Measurements from ENCODE around the gene STIMATE.

Gene STIMATE

DNA sequence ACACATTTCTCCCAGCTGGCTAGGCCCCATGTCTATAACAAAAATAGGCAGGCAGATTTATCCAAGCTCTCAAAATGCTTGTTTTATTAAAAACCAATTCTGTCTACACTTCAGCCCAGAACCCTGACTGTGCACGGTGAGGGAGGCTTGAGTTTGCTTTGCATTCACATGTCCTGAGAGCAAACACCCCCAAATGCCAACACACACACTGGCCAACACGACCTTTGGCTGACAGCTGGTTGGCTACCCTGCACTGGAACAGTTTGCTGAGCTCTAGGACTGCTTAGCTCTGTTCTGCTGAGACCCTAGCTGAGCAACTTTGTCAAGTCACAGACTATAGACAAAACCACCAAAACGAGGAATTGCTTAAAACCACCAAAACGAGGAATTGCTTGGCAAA, 3.6 kb downstream of the STIMATE start:
- DNase-seq (ENCODE audit: low spot score) = peak; percentile 32

DNA sequence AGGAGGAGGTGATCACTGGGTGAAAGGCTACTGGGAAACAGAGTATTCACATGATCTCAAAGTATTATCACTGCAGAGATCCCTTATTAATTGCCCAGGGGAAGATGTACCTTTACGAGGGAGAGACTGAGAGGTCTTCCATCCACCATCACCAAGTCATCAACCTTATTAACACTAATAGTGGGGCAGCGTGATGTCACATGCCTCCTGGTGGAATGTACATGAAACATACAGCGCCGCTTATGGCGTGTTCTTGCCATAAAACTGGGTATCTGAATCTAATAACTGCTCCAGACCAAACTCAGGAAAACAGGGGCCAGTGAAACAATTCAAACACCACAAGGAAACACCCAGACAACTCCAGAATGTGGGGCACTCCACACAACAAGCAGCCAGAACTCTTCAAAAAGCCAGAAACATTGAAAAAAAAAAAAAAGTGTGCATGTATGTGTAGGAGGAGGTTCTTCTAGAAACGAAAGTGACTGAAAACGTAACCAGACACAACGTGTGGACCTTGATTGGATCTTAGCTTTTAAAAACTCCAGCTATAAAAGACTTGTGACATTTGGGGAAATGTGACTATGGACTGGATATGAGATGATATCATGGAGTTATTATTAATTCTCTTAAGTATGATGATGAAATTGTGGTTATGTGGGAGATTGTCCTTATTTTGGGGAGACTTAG, 4.6 kb downstream of the STIMATE start:
- no peak for DNase-seq (ENCODE audit: low spot score)

DNA sequence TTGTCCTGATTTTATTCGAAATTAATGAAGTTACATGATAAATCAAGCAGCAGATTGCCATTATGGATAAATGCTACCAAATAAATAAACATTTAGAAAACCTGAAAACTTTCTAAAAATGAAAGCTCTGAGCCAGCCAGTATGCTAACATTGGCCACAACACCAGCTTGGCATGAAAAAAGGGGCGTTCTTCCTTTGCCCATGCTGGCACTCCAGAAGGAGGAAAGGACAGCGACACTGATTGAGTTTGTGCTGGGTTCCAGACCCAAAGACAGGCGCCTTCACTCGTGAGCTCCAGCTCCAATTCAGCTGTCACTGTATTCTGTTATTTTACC, 5.1 kb downstream of the STIMATE start:
- DNase-seq (ENCODE audit: low spot score) = peak; percentile 28

DNA sequence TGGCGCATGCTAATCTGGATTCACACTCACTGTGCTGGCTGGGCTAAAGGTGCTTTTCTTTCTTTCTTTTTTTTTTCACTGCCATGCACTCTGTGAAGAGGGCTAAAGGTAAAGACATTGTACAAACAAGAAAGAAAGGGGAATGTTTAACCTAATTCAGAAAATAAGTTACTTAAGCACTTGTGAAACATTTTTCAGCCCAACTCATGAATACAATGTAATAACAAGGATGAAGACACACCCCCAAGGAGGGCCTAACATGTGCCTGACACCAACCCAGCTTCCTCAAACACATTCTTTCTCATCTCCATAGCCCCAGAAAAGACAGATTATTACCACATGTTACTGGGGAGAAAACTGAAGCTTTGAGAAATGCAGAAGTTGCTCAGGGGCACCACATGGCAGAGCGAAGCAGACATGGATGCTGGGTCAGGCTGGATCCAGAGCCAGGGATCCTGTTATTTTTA, 5.7 kb downstream of the STIMATE start:
- peak; percentile 53 for DNase-seq (ENCODE audit: low spot score)

DNA sequence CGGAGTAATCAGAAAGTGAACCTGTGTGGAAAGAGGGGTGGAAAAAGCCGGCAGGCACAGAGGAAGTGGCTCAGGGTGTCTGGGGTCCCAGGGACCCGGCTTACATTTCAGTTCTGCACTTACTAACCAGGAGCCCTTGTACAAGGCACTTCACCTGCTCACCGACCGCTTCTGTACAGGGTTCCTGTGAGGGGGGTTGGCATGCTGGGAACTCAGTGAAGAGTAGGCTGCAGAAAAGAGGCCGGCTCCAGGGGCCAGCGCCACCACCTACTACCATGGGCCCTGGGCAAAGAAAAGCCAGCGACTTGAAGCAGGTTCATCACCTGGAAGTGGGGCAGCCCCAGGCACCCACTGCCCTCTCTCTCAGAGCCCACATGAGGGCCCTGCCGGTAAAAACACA, 6.2 kb downstream of the STIMATE start:
- DNase-seq (ENCODE audit: low spot score) = no peak

DNA sequence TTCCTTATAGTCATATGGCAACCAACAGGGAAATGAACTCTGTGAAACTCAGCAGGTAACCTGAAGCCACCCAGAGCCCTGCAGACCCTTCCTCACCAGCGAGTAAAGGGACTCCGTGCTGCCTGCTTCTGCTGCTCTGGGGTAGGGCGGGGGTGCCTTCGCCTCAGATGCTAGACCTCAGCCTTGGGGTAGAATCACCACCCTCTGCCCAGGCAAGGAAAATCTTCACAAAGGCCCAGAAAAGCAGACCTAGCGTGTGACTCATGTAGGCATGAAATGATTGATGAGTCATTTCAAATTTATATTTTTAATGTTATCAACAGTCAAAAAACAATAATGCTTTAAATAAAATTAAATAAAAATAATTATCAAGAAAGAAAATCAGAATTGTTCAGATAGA, 6.6 kb downstream of the STIMATE start:
- no peak for DNase-seq (ENCODE audit: low spot score)

DNA sequence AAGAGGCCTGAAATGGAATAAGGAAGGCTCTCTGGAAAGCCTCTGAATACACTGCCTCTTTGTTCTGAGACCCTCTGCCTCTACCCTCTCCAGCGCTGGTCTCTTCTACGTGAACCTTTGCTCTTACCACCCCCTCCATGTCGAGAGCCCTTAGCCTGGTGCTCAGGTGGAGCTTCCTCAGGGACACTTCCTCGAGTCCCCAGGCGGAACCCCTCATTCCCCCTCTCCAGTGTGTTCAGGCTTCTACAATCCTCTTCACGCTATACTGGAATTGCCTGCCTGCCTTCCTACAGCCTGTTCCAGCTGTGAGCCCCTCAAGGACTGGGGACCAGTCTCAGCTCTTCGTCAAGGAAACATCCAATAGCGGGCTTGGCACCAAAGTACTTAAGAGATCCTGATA, 7.4 kb downstream of the STIMATE start:
- no peak for DNase-seq (ENCODE audit: low spot score)

DNA sequence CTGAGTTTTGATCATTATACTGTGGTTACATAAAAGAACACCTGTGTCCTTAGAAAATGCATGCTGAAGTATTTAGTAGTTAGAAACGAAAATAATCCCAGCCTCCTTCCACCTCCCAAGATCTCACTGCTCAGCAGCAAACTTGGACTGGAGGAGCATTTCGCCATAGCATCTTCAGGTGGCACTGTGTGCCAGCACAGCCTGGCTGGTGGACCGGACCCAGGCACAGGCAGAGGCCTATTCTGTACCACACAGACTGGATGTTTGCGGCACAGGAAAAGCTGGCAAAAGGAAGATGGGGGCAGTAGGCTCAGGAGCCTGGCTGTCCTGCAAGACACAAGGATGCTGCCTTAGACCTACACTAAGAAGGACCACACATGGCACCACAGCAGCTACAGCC, 10.2 kb downstream of the STIMATE start:
- DNase-seq (ENCODE audit: low spot score) = no peak

DNA sequence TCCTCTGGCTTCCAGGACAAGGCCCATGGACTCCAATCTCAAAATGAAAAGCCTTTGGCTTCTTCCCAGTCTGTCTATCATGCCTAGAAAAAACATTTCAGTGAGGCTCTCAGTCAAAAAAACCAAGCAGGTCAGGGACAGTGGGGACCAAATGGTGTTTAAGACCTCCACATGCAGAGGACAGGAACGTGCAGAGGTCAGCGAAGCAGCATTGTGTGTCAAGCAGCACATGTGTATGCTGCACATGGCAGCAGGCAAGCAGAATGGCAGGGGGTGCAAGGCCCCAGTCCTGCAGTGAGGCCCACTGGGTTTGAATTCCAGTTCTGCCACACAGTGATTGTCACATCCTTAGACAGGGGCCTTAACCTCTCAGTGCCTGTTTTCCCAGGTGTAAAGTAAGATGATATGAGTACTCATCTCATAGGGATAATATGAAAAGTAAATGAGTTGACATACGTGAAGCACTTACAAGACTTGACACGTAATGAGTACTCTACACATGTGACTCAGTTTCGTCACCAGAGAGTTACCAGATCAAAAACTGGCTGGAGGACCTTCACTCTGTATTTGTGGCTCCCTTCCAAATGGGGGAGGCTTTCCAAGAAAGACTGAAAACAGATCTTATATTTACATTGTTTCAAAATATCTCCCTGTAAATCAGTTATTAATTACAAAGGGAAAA, 11.2 kb downstream of the STIMATE start:
- DNase-seq (ENCODE audit: low spot score) = no peak

DNA sequence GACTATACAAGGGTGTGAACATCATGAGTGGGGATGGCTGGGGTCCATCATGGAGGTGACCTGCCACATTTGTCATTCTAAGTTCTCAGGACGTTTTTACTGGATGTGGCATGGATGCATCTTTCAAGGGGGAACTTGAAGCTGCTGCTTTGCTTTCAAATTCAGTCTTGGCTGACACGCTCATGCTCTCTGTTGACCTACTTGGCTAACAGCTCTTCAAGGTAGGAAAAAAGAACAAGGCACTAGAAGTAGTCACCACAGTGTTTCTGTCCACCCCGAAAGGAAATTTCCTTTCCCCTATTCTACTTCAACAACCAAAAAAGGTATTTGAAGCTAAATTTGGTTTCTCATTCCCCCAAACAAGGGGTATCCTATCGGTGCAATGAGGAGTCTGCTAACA, 15.0 kb downstream of the STIMATE start:
- DNase-seq (ENCODE audit: low spot score) = no peak

DNA sequence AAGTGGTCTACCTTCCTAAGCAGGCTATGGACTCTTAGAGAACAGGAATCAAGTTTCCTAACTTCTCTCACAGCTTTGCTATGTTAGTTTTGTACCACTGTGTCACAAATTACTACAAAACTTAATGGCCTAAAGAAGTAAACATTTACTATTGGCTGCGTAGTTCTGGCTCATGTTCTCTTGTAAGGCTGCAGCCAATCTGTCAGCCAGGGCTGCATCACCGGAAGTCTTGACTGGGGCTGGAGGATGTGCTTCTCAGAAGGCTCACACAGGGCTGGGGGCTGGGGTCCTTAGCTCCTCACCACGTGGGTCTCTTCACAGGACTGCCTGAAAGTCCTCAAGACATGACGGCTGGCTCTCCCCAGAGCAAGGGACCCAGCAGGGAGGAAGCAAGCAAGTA, 15.5 kb downstream of the STIMATE start:
- DNase-seq (ENCODE audit: low spot score) = no peak

DNA sequence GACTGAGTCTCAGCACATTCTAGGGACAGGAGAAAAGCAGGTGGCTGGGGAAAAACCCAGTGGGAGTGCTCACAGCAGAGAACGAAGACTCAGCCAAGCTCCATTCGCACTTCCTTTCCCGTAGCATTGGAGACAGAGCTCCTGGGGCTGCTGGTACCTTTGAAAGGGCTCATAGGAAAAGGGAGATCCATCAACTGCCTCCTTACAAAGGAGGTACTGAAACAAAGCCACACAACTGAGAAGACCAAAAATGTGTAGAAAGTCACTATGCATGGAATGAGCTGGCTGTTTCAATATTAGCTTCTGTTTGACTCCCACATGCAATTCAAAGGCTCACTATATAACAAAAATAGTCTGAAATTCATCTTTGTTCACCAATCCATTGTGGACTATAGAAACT, 16.9 kb downstream of the STIMATE start:
- no peak for DNase-seq (ENCODE audit: low spot score)

DNA sequence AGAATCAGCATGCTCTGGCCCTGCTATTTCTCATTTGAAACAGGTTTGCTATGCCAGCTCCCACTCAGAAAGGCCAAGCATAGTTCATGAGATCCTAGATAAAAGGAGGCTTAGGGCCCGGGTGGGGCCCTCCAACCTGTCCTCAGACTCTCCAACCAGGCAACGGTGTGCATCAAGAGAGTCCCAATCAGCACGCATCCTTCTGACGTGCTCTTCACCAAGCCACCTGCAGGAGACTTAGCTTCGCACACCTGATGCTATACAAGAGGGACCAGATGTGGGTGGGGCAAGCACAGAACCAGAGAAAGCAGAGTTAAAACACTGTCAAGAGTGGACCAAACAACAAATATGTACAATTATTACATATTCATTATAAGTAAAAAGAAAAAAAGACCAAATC, 17.3 kb downstream of the STIMATE start:
- no peak for DNase-seq (ENCODE audit: low spot score)

DNA sequence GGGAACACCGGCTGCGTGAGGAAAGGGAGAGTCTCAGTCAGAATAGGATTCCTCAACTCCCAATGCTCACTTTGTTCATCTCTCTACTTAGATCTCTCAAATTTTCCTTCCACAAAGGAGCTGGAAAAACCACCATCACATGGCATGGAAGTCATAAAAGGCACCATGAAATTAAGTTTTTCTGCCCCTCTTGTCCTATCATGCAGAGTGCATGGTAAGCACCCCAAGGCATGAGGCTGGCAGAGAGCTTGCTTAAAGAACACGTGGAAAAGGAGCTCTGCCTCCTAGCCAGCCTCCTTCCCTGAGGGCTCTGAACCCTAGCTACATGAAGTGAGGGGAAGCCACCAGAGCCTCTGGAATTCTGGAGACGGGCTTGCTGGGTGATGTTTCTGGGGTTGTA, 17.8 kb downstream of the STIMATE start:
- DNase-seq (ENCODE audit: low spot score) = no peak

DNA sequence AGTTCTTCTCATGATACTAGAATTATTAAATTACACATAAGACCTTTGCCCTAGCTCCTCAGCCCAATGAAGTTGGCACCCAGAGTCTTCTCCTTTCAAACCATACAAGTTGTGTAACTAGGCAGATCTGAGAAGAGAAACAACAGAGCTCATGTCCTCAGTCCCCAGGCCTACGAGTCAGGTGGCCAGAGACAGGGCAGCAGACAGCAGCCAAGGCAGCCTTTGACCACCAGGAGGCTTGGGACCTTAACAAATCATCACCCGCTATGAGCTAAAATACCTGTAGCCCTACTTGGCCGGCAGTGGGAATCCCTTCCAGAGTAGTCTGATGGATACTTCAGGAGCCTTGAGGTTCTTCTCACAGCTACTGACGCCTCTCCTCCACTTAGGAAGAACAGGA, 18.3 kb downstream of the STIMATE start:
- no peak for DNase-seq (ENCODE audit: low spot score)

DNA sequence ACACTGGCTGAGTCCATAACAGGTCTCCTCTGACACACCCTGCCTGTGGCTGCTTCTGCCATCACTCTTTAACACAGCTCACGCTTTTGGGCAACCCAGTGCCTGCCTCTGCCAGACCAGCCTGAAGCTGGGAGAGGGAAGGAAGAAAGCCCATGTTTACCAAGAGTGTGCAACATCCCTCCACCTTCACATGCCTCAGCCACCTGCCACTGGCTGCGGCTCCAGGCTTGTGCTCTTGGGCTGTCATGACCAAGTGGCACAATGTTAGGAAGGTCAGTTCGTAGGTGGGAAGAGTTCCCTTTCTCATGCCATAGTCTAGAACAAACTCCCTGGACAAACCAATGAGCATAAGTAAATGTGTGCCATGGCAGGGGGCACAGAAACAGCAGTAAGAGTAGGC, 20.3 kb downstream of the STIMATE start:
- DNase-seq (ENCODE audit: low spot score) = no peak

DNA sequence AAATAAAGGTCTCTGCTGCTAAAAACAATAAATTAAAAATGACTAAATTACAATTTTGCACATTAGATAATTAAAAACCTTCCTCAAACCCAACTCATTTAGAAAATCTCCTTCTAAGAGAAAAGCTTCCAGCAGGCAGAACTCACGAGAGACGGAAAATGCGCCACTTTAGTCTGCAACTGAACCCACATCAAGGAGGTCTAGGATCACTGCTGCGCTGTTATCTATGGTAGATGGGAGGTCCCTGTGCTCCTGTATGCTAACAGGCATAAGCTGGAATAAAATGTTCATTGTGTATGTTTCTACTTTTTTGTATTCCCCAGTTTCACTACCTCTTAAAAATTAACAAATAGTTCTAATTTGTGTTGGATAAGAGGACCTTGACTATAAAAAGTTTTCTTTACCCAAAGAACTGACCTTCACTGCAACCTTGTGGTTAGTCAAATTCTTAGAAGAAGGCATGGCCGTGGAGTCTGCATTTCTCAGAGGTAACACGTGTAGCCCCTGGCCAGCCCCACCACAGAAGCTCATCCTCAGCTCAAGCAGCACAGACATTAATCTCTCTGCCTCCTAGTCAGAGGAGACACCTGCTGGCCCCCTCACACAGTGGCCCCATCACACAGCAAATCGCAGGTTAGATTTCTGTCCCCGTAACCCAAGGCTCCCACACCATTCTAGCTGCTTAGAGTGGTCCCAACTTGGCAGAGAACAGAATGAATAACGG, 22.3 kb downstream of the STIMATE start:
- DNase-seq (ENCODE audit: low spot score) = no peak

DNA sequence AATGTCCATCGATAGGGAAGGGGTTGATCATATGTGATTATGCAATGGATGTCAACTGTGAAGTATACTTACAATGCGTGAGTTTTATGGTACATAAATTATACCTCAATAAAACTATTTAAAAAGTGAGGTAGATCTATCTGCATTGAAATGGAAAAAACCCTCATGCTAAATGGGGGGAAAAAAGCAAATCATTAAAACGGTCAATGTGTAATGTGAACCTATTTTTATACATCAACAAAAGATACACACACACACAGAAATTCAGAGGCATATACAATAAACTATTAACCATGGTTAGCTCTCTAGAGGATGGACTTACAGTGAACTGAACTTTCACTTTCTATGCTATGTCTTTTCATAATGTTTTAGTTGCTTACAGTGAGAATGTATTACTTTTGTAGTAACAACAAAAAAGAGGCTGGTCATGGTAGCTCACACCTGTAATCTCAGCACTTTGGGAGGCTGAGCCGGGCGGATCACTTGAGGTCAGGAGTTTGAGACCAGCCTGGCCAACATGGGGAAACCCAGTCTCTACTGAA, 23.1 kb downstream of the STIMATE start:
- no peak for DNase-seq (ENCODE audit: low spot score)

DNA sequence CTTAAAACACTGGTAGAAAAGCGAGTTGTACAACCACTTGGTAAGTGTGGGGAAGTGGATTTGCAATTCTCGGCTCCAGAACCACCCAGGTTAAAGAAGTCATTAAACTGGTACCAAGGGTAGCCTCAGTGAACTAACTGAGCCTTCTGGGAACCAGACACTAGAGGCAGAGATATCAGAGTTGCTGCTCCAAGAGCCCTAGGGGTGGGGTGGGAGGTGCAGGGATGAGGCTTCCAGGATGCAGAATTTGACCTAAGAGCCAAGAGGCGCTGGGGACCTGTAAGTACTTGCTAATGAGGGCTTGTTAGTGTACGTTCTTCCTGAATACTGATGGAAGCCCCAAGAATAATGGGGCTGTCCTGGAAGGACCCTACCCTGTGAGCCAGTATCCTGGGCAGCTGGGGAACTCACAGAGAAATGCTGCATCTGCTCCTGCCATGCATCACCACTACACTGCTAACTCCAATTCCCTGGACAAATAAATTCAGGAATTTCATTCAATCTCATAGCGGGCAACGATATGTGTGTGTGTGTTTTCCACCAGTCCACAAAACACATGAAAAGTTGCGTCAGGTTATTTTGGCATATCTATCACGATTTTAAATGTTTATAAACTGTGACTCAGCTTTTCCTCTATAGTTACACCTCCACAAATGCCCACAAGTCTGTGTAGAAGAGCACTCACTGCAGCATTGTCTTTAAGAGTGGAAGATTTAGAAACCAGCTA, 23.8 kb downstream of the STIMATE start:
- no peak for DNase-seq (ENCODE audit: low spot score)

DNA sequence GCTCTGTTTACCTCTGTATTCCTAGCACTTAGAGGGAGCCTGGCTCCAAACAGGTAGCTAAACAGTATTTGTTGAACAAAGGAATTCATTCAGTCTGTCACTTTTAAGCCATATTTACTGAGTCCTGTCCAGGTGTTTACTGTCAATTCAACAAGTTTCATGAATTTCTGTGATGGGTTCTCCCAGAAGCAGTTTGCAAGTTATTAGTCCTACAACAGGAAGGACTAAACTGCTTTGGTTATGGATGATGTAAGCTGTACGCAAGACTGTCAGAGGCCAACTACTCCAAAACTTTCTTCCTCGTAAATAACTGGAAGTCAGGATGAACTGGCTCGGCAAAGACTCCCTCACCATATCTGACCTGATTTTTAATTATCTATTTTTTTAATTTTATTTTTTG, 25.1 kb downstream of the STIMATE start:
- DNase-seq (ENCODE audit: low spot score) = no peak

DNA sequence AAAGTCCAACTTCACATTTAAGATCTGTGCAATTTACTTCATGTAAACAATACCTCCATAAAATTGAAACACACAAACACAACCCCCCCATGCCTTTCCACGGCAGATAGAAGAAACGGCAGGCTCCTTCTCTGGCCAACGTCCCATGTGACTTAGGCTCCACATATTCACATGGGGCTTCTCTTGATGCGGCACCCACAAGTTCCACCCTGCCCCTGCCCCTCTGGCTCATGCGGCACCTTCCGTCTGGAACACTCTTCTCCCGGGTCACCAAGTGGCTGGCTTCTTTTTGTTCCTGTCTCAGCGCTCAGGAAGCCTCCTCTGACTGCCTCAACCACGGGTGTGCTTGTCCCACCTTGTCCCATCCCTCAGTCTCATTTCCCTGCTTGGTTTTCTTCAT, 25.6 kb downstream of the STIMATE start:
- DNase-seq (ENCODE audit: low spot score) = no peak

DNA sequence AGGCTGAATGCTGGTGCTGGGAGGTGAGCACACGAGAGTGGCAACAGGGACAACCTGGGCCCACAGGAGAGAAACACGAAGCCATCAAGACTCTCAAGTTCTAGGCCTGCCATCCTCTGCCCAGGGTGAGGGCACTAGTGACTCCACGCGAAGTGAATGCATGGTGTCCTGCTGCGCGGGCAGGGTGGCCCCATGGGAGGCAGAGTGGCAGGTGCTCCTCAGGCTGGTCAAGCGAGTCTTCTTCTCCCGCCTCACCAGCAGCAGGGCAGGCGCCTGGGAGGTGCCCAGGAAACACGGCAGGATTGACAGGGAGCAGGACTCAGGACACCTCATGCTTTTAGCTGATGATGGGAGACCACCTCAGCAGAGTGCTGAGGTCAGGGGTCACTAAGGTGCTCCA, 26.9 kb downstream of the STIMATE start:
- no peak for DNase-seq (ENCODE audit: low spot score)
